GM13976 (cell line): ENCODE measurements around the gene SPR.
"Not testable (repeated sequence)": the region's sequence is repeated elsewhere in the genome, so short reads cannot be mapped to it uniquely, and the experiment has no call there.

Source experiments
- DNase-seq: peaks from one replicate; pipeline ENCODE4 v3.0.0; 2012; ENCODE audit warnings: low spot score
- in situ Hi-C: fragments of 300-500 bp; cut with MboI; formaldehyde crosslinking; loops from one replicate; pipeline ENCODE4 v1.12.0; 2022; ENCODE audit warnings: low sequenced_read_pairs, mixed read lengths, inconsistent platforms; ENCODE audit not compliant: unreplicated experiment
- TF ChIP-seq, protein P1 (sequence below): IDR thresholded peaks from 2 replicates; pipeline ENCODE4 v1.5.1; 2012; ENCODE audit warnings: borderline replicate concordance, mild to moderate bottlenecking; ENCODE audit not compliant: insufficient read depth; ENCODE audit errors: extremely low read depth, missing control alignments, control extremely low read depth

SPR gene

DNA sequence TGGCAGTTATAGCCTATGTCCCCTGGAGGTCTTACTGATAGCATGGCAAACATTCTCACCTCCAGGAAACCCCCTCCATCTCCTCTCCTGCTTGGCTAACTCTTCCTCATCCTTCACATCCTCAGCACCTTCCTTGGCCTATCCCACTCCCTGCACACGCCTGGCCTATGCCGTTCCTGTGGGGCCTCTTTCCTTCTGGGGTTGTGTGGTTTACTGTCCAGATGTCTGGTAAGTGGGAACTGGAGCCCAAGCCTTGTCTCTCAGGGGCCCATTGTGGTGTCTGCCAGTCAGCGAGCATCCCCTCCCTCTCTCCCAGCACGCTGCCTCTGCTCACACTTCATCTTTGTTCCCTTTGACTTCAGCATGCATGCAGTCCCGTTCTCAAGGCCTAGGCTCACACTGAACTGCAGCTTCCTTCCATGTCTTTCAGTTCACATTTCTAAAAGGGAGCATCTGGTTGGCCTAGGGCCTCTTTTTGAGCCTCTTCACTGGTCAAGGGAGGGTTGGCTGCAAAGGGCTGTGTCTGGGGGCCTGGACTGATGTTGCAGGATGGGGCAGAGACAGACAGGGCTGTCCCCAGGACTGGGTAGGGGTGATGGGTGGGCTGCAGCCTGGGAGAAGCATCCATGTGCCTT, 13.1 kb downstream of the SPR start:
- in situ Hi-C loops: no loop called here

DNA sequence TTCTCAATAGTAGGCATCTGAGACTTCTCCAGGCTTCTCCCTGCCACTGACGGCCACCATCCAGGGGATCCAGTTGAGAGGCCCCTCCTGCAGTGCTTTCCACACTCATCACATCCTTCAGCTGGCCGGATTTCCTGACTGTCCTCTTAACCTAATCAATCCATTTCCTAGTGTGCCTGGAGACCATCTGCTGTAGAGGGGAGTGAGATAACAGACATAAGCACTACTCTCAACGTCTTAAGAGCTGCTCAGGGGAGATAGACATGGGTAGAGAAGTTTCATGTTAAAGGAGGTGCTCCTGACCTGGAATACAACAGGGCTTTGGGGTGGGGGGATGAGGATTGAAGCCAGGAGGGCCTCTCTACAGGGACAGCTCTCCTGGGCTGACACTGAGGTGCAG, 14.2 kb downstream of the SPR start:
- TF ChIP-seq, protein P1, sequence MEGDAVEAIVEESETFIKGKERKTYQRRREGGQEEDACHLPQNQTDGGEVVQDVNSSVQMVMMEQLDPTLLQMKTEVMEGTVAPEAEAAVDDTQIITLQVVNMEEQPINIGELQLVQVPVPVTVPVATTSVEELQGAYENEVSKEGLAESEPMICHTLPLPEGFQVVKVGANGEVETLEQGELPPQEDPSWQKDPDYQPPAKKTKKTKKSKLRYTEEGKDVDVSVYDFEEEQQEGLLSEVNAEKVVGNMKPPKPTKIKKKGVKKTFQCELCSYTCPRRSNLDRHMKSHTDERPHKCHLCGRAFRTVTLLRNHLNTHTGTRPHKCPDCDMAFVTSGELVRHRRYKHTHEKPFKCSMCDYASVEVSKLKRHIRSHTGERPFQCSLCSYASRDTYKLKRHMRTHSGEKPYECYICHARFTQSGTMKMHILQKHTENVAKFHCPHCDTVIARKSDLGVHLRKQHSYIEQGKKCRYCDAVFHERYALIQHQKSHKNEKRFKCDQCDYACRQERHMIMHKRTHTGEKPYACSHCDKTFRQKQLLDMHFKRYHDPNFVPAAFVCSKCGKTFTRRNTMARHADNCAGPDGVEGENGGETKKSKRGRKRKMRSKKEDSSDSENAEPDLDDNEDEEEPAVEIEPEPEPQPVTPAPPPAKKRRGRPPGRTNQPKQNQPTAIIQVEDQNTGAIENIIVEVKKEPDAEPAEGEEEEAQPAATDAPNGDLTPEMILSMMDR: no peak
- in situ Hi-C loops: no loop called here
- DNase-seq: no peak

More for the DNA sequence above, 13.1 kb downstream of the SPR start:
- TF ChIP-seq, protein P1: no peak
- no peak for DNase-seq

DNA sequence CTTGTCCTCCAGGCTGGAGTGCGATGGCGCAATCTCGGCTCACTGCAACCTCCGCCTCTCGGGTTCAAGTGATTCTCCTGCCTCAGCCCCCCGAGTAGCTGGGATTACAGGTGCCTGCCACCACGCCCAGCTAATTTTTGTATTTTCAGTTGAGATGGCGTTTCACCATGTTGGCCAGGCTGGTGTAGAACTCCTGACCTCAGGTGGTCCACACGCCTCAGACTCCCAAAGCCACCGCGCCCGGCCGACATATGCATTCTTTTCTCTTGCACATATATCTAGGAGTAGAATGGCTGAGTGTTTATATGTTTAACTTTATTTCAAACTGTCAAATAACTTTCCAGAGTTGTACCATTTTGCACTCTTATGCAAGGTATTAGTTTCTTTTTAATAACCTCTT, 20.2 kb downstream of the SPR start:
- in situ Hi-C loops, DNase-seq: not testable (repeated sequence)

DNA sequence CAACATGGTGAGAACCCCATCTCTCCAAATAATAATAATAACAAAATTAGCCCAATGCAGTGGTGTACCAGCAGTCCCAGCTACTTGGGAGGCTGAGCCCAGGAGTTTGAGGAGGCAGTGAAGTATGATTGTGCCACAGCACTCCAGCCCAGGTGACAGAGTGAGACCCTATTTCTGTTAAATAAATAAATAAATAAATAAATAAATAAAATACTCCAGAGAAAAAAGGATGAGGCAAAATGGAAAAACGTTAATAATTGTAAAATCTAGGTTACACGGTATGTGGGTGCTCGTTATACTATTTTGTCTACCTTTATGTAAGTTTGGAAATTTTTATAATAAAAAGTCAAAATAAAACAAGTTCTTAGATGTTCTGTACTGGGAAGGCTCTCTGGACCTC, 21.5 kb downstream of the SPR start:
- no peak for DNase-seq
- in situ Hi-C loops: no loop called here
- TF ChIP-seq, protein P1: no peak

DNA sequence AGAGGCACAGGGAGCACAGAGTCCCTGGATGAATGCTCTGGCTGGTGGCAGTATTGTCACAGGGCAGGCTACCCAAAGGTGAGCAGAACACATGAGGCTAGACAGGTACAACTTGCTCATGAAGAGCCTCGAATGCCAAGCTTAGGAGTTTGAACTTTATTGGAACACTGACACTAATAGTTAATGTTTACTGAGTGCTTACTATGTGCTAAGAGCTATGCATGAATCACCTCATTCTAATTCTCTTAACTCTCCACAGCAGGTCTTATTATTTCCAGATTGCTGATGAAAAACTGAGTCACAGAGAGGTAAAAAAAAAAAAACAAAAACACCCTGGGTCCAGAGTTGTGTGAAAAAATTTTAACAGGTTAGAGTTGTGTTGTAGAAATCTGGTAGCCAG, 24.0 kb downstream of the SPR start:
- TF ChIP-seq, protein P1: no peak
- in situ Hi-C loops: no loop called here
- DNase-seq: no peak

DNA sequence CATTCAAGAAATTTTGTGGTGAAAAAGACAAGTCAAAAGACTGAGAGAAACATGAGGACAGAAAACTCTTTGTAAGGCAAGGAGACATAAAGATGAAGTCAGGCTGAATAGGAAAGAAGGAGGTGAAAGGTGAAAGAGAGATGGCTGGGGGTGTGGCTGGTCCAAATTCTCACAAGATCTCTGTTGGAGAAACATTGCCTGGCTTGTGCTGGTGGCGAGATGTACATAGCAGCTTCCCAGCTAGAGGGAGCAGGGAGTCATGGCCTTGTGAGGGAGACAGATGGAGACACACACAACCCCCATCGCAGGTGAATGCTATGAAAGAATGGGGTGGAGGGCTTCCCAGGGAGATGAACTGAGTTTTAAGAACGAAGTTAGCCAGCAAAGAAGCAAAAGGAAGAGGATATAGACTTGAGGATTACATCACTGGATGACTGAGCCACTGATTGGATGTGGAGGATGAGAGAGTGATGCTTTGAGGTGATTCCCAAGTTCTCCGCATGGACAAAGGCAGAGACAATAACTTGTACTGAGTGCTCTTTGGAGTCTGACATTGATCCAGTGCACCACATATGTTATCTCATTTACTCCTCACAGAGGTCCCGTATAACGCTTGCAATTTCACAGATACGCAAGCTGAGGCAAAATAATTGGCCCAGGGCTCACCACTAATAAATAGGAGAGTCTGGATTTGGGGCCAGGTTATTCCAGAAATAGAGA, 26.4 kb downstream of the SPR start:
- DNase-seq: no peak
- TF ChIP-seq, protein P1: no peak
- in situ Hi-C loops: no loop called here

DNA sequence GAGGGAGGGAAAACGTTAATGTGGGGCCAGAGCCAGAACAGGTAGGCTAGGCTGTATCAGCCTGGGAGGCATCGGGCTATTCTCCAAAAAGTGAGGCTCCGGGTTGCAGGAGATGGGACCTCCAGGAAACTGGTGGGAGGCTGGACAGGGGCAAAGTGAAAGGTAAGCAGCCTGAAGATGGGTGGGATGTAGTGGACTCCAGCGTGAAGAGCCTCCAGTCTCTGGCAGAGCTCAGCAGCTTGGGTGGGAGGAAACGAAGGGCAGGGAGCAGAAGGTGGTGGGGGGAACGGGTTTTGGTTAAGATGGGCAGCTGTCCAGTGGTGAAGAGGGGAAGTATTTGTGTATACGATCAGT, 27.0 kb downstream of the SPR start:
- no peak for DNase-seq
- in situ Hi-C loops: no loop called here
- TF ChIP-seq, protein P1: no peak
